Endothelial cell of umbilical vein (primary cell): Measurements from ENCODE around the gene PKD2L2. TPM values are rescaled to one million over a fixed set of nuclear protein-coding genes. Genes with fewer than 3 reads are reported as not detected.

ENCODE experiments used
- BruUV-seq: library from RNA; stranded (reverse); fragments of 400-500 nt; replicated peaks from 2 replicates; lab custom pipeline; 2021; lab: Mats Ljungman, UMichigan
- CTCF ChIA-PET: fragments of 300-600, 350-600 bp; sonication (Branson Sonifier 250); formaldehyde crosslinking; loops from one replicate; lab custom pipeline; 2021; ENCODE audit warnings: antibody characterized with exemption, inconsistent platforms; lab: Charles Lee
- POLR2A ChIA-PET: fragments of 300-600, 350-600 bp; sonication (Branson Sonifier 250); formaldehyde crosslinking; loops from one replicate; lab custom pipeline; 2021; ENCODE audit warnings: antibody characterized with exemption, inconsistent platforms; lab: Charles Lee
- DNase-seq: peaks from one replicate; pipeline ENCODE4 v3.0.0-alpha.2; 2011; ENCODE audit warnings: low read depth, low spot score
- FAIRE-seq: peaks from 2 replicates; lab custom pipeline; 2011; peaks lifted over from hg19 to GRCh38; lab: Jason Lieb, UNC
- H2AFZ ChIP-seq: 2 replicates; pipeline ENCODE4 v1.6.0; 2012; ENCODE audit warnings: low read depth, low read length, control low read depth, inconsistent platforms
- H3K27ac ChIP-seq: 2 replicates; pipeline ENCODE4 v1.5.1; 2011; ENCODE audit warnings: low read depth, mild to moderate bottlenecking, control low read depth, low read length, moderate library complexity; ENCODE audit not compliant: insufficient read depth
- H3K27me3 ChIP-seq, 2 experiments: 2 replicates each; pipeline versions ENCODE4 v1.6.0 to v1.6.1; 2011; ENCODE audit warnings: low read length in 2 of 2, mixed read lengths in 1 of 2; ENCODE audit not compliant: control insufficient read depth in 2 of 2, insufficient read depth in 2 of 2
- H3K36me3 ChIP-seq, 2 experiments: 2 replicates in 1 of 2; 3 replicates in 1 of 2; pipeline ENCODE4 v1.5.1; 2011; ENCODE audit warnings: low read length in 2 of 2, mild to moderate bottlenecking in 1 of 2, moderate library complexity in 1 of 2; ENCODE audit not compliant: control insufficient read depth in 2 of 2, insufficient read depth in 2 of 2; ENCODE audit errors: extremely low read depth in 1 of 2
- H3K4me1 ChIP-seq: 3 replicates; pipeline ENCODE4 v1.5.1; 2011; ENCODE audit warnings: mild to moderate bottlenecking, low read length; ENCODE audit not compliant: control insufficient read depth, insufficient read depth; ENCODE audit errors: extremely low read depth
- H3K4me2 ChIP-seq: 2 replicates; pipeline ENCODE4 v1.6.1; 2011; ENCODE audit warnings: low read length, control low read depth, mixed read lengths; ENCODE audit not compliant: insufficient read depth
- H3K4me3 ChIP-seq, 3 experiments: fragments of 200-600 bp in 1 of 3; sonication (generic), shearing (Covaris generic) in 1 of 3; replicated peaks in 1 of 3; 2 replicates each; pipeline ENCODE4 v1.5.1; 2011 to 2016; ENCODE audit warnings: control low read depth in 3 of 3, low read length in 3 of 3, mild to moderate bottlenecking in 2 of 3, inconsistent platforms in 1 of 3, low read depth in 1 of 3, moderate library complexity in 1 of 3; ENCODE audit not compliant: insufficient read depth in 1 of 3
- H3K79me2 ChIP-seq: 2 replicates; pipeline ENCODE4 v1.6.0; 2012; ENCODE audit warnings: low read length, inconsistent platforms; ENCODE audit not compliant: control insufficient read depth, insufficient read depth
- H3K9ac ChIP-seq: replicated peaks from 2 replicates; pipeline ENCODE3; 2011; ENCODE audit warnings: low read length, control low read depth; ENCODE audit not compliant: insufficient read depth; ENCODE audit errors: extremely low read depth
- H3K9me1 ChIP-seq: replicated peaks from 3 replicates; pipeline ENCODE4 v1.6.0; 2011; ENCODE audit warnings: mild to moderate bottlenecking, low read length; ENCODE audit not compliant: control insufficient read depth, insufficient read depth; ENCODE audit errors: extremely low read depth
- H3K9me3 ChIP-seq: replicated peaks from 2 replicates; pipeline ENCODE4 v1.5.1; 2012; ENCODE audit warnings: low read length, inconsistent platforms; ENCODE audit not compliant: control insufficient read depth, insufficient read depth
- H4K20me1 ChIP-seq: replicated peaks from 2 replicates; pipeline ENCODE3; 2011; ENCODE audit warnings: mild to moderate bottlenecking, low read length; ENCODE audit not compliant: control insufficient read depth, insufficient read depth; ENCODE audit errors: extremely low read depth
- CTCF ChIP-seq, 2 donors: IDR thresholded peaks; 1 replicate in 1 of 2; 2 replicates in 1 of 2; pipeline ENCODE4 v1.5.1; 2011; ENCODE audit warnings: low read length in 2 of 2, mild to moderate bottlenecking in 2 of 2, moderate library complexity in 2 of 2, control low read depth in 1 of 2, inconsistent platforms in 1 of 2, low read depth in 1 of 2; ENCODE audit not compliant: insufficient read depth in 1 of 2; ENCODE audit errors: extremely low read depth in 1 of 2
- EZH2 ChIP-seq: IDR thresholded peaks from 2 replicates; pipeline ENCODE4 v1.6.1; 2012; ENCODE audit warnings: borderline replicate concordance, low read depth, mild to moderate bottlenecking, moderate library complexity, low read length, inconsistent platforms; ENCODE audit not compliant: severe bottlenecking
- GATA2 ChIP-seq: IDR thresholded peaks from 2 replicates; pipeline ENCODE4 v1.7.0; 2011; ENCODE audit warnings: low read depth, mild to moderate bottlenecking, moderate library complexity, mixed read lengths, low read length; ENCODE audit not compliant: insufficient read length, insufficient read depth
- JUN ChIP-seq: IDR thresholded peaks from 2 replicates; pipeline ENCODE4 v1.6.1; 2011; ENCODE audit warnings: borderline replicate concordance, low read depth; ENCODE audit not compliant: insufficient read length, insufficient read depth
- MAX ChIP-seq: IDR thresholded peaks from 2 replicates; pipeline ENCODE4 v1.6.1; 2011; ENCODE audit not compliant: insufficient read depth, insufficient read length
- MYC ChIP-seq: IDR thresholded peaks from one replicate; pipeline ENCODE4 v1.6.1; 2011; ENCODE audit warnings: mild to moderate bottlenecking, low read depth, low read length
- POLR2AphosphoS5 ChIP-seq: IDR thresholded peaks from 2 replicates; pipeline ENCODE4 v1.6.1; 2012; ENCODE audit warnings: low read depth, mild to moderate bottlenecking, control low read depth, low read length, moderate library complexity; ENCODE audit not compliant: insufficient read depth
- dilution Hi-C: fragments of 300-500 bp; cut with MboI; formaldehyde crosslinking; loops from one replicate; pipeline ENCODE4 v1.15.0; 2019; ENCODE audit warnings: low sequenced_read_pairs; ENCODE audit not compliant: extremely low pct_ligation_motif_present
- intact Hi-C: fragments of 100-400 bp; cut with micrococcal nuclease; formaldehyde crosslinking; loops from one replicate; pipeline ENCODE4 v1.10.0; 2022
- polyA plus RNA-seq, 4 experiments: library from polyadenylated mRNA; depleted of rRNA in 3 of 4; stranded (reverse) in 3 of 4; unstranded in 1 of 4; fragments of >200 nt; gene quantifications; 2 replicates each; pipeline versions ENCODE4 v1.2.1 to v1.2.3, GENCODE V29; 2011 to 2012; ENCODE audit warnings: missing spikeins in 1 of 4
- total RNA-seq: library from RNA; stranded (reverse); gene quantifications from 2 replicates; pipeline ENCODE4 v1.2.3, GENCODE V29; 2021

PKD2L2 gene
- total and polyA plus RNA-seq, 2 donors (not counting 3 experiments of a cell fraction or from before 2014, with no cell fraction given) = not detected

GRCh38 chr5:137935190-137935589 is 45.9 kb downstream of the PKD2L2 start:
- Histone ChIP-seq H3K9me1 (no peaks in the 10 kb centered on the region), H3K27ac (no peak overlapping the region), H2AFZ (no peak overlapping the region), H4K20me1 (no peaks in the 10 kb centered on the region), H3K9ac (no peak overlapping the region), H3K27me3 (no peaks in the 10 kb centered on the region), H3K4me1 (no peaks in the 10 kb centered on the region), H3K36me3 (peaks cover 3 to 4% of the 10 kb centered on the region in 2 experiments), H3K79me2 (no peaks in the 10 kb centered on the region), H3K4me3 (no peak overlapping the region), H3K9me3 (no peaks in the 10 kb centered on the region), H3K4me2 (no peak overlapping the region)
- BruUV-seq = no TSS peak
- DNase-seq = no peak
- FAIRE-seq = no peak
- intact Hi-C loops = no loop called here
- dilution Hi-C loops = no loop called here
- ChIA-PET CTCF (interaction anchor here (1.5 to 2.0 kb wide), 6 partner anchors 11 to 198 kb away, joined by 3 to 18 read pairs (median 4); no protein-coding TSS in a partner anchor), POLR2A (no interaction called here)
- TF ChIP-seq GATA2 = no peak
- no peak for TF ChIP-seq MYC
- no peak for TF ChIP-seq CTCF (IDR thresholded peaks at IDR 0.05; ENCODE audit: extremely low read depth in 1 of 2, insufficient read depth in 1 of 2, low read depth in 1 of 2, low read length in 2 of 2)
- no peak for TF ChIP-seq JUN
- TF ChIP-seq EZH2 = no peak
- TF ChIP-seq POLR2AphosphoS5 = no peak
- no peak for TF ChIP-seq MAX
